ENCODE measurements around the gene LGALS1. TPM values are rescaled to one million over a fixed set of nuclear protein-coding genes. Genes with fewer than 3 reads are reported as not detected.
A peak's percentile ranks its signal among the peaks of the same experiment; 100 is the strongest.

The LGALS1 gene
- total RNA-seq, 1 experiment from 2014 or later: 269 TPM

GRCh38 chr22:37676736-37677492 is 1.5 kb downstream of the LGALS1 start:
- Histone ChIP-seq H3K9me3 (ENCODE audit: low read depth, low read length, poor library complexity, severe bottlenecking) (no peaks in the 10 kb centered on the region), H3K27me3 (replicated peaks; ENCODE audit: insufficient read depth, low read depth, low read length, poor library complexity) (no peaks in the 10 kb centered on the region), H3K27ac (ENCODE audit: low read depth, low read length, poor library complexity, severe bottlenecking) (peak overlapping the region; percentile 92), H3K4me3 (ENCODE audit: low read depth, low read length, poor library complexity, severe bottlenecking) (peak overlapping the region; percentile 59), H3K4me1 (ENCODE audit: insufficient read depth, low read length, poor library complexity, severe bottlenecking) (peaks cover 24% of the 10 kb centered on the region), H3K36me3 (ENCODE audit: insufficient read depth, low read length, poor library complexity, severe bottlenecking) (no peaks in the 10 kb centered on the region)
- BruUV-seq (replicated peaks): TSS peak; percentile 77
- DNase-seq (ENCODE audit: low spot score): peak; percentile 95
- CTCF ChIA-PET: interaction anchor here (1.4 kb wide), 1 partner anchor 34 kb away, joined by 4 read pairs; no protein-coding TSS in a partner anchor
- TF ChIP-seq CTCF (conservative IDR thresholded peaks at IDR 0.05; ENCODE audit: low read depth, low read length) (no peak), EZH2 (IDR thresholded peaks at IDR 0.05; ENCODE audit: borderline replicate concordance, low read depth, low read length, poor library complexity, severe bottlenecking) (no peak)
- POLR2A ChIA-PET (ENCODE audit: low non-redundant PET): interaction anchor here (0.6 to 0.7 kb wide), 2 partner anchors 15 to 137 kb away, joined by 3 to 4 read pairs; no protein-coding TSS in a partner anchor
- intact Hi-C loops (cut with micrococcal nuclease; ENCODE audit: unreplicated experiment): loop anchor here (5.0 kb wide), 1 partner anchor 125 kb away; no protein-coding TSS in a partner anchor

GRCh38 chr22:37677493-37677974 is 2.1 kb downstream of the LGALS1 start:
- intact Hi-C loops (cut with micrococcal nuclease; ENCODE audit: unreplicated experiment): loop anchor here (5.0 kb wide), 1 partner anchor 125 kb away; no protein-coding TSS in a partner anchor
- no peaks in the 10 kb centered on the region for H3K27me3 ChIP-seq (replicated peaks; ENCODE audit: insufficient read depth, low read depth, low read length, poor library complexity)
- H3K4me3 ChIP-seq (ENCODE audit: low read depth, low read length, poor library complexity, severe bottlenecking): peak overlapping the region; percentile 59
- no peak for DNase-seq (ENCODE audit: low spot score)
- ChIA-PET POLR2A (ENCODE audit: low non-redundant PET) (interaction anchor here (0.6 kb wide), 1 partner anchor 137 kb away, joined by 3 read pairs; no protein-coding TSS in a partner anchor), CTCF (no interaction called here)
- no TSS peak for BruUV-seq (replicated peaks)
- H3K9me3 ChIP-seq (ENCODE audit: low read depth, low read length, poor library complexity, severe bottlenecking): no peaks in the 10 kb centered on the region
- no peak for TF ChIP-seq EZH2 (IDR thresholded peaks at IDR 0.05; ENCODE audit: borderline replicate concordance, low read depth, low read length, poor library complexity, severe bottlenecking)
- no peak for TF ChIP-seq CTCF (conservative IDR thresholded peaks at IDR 0.05; ENCODE audit: low read depth, low read length)
- H3K36me3 ChIP-seq (ENCODE audit: insufficient read depth, low read length, poor library complexity, severe bottlenecking): no peaks in the 10 kb centered on the region
- H3K27ac ChIP-seq (ENCODE audit: low read depth, low read length, poor library complexity, severe bottlenecking): peak overlapping the region; percentile 92
- H3K4me1 ChIP-seq (ENCODE audit: insufficient read depth, low read length, poor library complexity, severe bottlenecking): peaks cover 24% of the 10 kb centered on the region

- Histone ChIP-seq H3K27me3 (replicated peaks; ENCODE audit: insufficient read depth, low read depth, low read length, poor library complexity) (no peaks in the 10 kb centered on the region), H3K4me3 (ENCODE audit: low read depth, low read length, poor library complexity, severe bottlenecking) (no peak overlapping the region), H3K36me3 (ENCODE audit: insufficient read depth, low read length, poor library complexity, severe bottlenecking) (no peaks in the 10 kb centered on the region), H3K9me3 (ENCODE audit: low read depth, low read length, poor library complexity, severe bottlenecking) (no peaks in the 10 kb centered on the region), H3K4me1 (ENCODE audit: insufficient read depth, low read length, poor library complexity, severe bottlenecking) (peaks cover 24% of the 10 kb centered on the region), H3K27ac (ENCODE audit: low read depth, low read length, poor library complexity, severe bottlenecking) (no peak overlapping the region)
- ChIA-PET CTCF (no interaction called here), POLR2A (ENCODE audit: low non-redundant PET) (interaction anchor here (0.7 kb wide), 1 partner anchor 30 kb away, joined by 8 read pairs; no protein-coding TSS in a partner anchor)
- TF ChIP-seq CTCF (conservative IDR thresholded peaks at IDR 0.05; ENCODE audit: low read depth, low read length): no peak
- TF ChIP-seq EZH2 (IDR thresholded peaks at IDR 0.05; ENCODE audit: borderline replicate concordance, low read depth, low read length, poor library complexity, severe bottlenecking): no peak
- no peak for DNase-seq (ENCODE audit: low spot score)
- intact Hi-C loops (cut with micrococcal nuclease; ENCODE audit: unreplicated experiment): loop anchor here (5.0 kb wide), 1 partner anchor 124 kb away; no protein-coding TSS in a partner anchor
- no TSS peak for BruUV-seq (replicated peaks)
Observed at GRCh38 chr22:37678372-37678771, 2.9 kb downstream of the LGALS1 start.

Data from A673 (cell line).